Measurements from ENCODE around the gene CHKA.

DNA sequence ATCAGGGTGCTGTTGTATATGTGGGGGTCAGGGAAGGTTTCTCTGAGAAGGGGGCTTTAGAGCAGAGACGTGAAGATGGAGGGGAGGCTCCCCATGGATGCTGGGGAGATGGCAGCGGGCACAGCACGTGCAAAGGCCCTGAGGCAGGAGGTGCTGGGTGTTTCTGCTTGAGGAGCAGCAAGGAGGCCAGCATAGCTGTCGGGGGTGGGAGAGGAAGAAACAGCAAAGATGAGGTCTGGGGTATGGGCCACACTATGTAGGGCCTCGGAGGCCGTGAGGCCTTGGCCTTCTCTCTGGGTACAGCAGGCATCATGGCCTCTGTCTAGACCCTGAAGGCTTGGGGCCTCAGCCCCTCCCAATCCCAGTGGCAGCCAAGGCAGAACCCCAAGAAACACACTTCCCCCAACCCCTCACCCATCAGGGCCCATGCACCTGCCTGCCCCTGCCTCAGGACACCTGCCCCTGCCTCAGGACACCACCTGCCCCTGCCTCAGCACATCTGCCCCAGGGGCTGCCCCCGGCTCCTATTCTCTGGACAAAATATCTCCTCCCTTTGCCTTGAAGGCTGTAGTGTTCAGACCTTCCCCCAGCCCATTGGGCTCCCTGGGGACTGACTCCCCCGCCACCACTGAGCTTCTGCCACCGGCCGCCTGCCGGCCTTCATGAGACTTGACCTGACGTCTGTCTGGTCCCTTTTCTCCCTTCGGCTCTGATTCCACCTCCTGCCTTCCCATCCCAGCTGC is 104.9 kb downstream of the CHKA start:
- TF ChIP-seq, protein P1, sequence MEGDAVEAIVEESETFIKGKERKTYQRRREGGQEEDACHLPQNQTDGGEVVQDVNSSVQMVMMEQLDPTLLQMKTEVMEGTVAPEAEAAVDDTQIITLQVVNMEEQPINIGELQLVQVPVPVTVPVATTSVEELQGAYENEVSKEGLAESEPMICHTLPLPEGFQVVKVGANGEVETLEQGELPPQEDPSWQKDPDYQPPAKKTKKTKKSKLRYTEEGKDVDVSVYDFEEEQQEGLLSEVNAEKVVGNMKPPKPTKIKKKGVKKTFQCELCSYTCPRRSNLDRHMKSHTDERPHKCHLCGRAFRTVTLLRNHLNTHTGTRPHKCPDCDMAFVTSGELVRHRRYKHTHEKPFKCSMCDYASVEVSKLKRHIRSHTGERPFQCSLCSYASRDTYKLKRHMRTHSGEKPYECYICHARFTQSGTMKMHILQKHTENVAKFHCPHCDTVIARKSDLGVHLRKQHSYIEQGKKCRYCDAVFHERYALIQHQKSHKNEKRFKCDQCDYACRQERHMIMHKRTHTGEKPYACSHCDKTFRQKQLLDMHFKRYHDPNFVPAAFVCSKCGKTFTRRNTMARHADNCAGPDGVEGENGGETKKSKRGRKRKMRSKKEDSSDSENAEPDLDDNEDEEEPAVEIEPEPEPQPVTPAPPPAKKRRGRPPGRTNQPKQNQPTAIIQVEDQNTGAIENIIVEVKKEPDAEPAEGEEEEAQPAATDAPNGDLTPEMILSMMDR (IDR thresholded peaks at IDR 0.05), result no peak
- TF ChIP-seq, protein P2, sequence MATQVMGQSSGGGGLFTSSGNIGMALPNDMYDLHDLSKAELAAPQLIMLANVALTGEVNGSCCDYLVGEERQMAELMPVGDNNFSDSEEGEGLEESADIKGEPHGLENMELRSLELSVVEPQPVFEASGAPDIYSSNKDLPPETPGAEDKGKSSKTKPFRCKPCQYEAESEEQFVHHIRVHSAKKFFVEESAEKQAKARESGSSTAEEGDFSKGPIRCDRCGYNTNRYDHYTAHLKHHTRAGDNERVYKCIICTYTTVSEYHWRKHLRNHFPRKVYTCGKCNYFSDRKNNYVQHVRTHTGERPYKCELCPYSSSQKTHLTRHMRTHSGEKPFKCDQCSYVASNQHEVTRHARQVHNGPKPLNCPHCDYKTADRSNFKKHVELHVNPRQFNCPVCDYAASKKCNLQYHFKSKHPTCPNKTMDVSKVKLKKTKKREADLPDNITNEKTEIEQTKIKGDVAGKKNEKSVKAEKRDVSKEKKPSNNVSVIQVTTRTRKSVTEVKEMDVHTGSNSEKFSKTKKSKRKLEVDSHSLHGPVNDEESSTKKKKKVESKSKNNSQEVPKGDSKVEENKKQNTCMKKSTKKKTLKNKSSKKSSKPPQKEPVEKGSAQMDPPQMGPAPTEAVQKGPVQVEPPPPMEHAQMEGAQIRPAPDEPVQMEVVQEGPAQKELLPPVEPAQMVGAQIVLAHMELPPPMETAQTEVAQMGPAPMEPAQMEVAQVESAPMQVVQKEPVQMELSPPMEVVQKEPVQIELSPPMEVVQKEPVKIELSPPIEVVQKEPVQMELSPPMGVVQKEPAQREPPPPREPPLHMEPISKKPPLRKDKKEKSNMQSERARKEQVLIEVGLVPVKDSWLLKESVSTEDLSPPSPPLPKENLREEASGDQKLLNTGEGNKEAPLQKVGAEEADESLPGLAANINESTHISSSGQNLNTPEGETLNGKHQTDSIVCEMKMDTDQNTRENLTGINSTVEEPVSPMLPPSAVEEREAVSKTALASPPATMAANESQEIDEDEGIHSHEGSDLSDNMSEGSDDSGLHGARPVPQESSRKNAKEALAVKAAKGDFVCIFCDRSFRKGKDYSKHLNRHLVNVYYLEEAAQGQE (IDR thresholded peaks at IDR 0.05; ENCODE audit: insufficient read depth in 1 of 2, low read depth in 2 of 2, low read length in 1 of 2), result no peak

Measured in Panc1 (cell line).